HG03575 (cell line): ENCODE results near the gene COL3A1.

Source experiments
- ATAC-seq: cut with Tn5 transposase; IDR thresholded peaks from one replicate; pipeline ENCODE4 v1.9.1; 2021; ENCODE audit not compliant: unreplicated experiment, insufficient number of reproducible peaks, low FRiP score; ENCODE audit errors: extremely low read depth

COL3A1 gene

GRCh38 chr2:188971432-188971861, 2.7 kb upstream of the COL3A1 start:
- ATAC-seq: no peak

GRCh38 chr2:188973641-188974040, 532 bp upstream of the COL3A1 start:
- ATAC-seq: no peak

- no peak for ATAC-seq
Observed at GRCh38 chr2:188975497-188976102, 1.4 kb downstream of the COL3A1 start.

- ATAC-seq: no peak
Observed at GRCh38 chr2:188976545-188977268, 2.5 kb downstream of the COL3A1 start.

- ATAC-seq: no peak
Observed at GRCh38 chr2:188977317-188977716, 3.1 kb downstream of the COL3A1 start.

GRCh38 chr2:188978291-188979081, 4.3 kb downstream of the COL3A1 start:
- peak; percentile 63 for ATAC-seq

GRCh38 chr2:188979187-188980114, 5.3 kb downstream of the COL3A1 start:
- no peak for ATAC-seq

- ATAC-seq: no peak
Observed at GRCh38 chr2:188983427-188984064, 9.4 kb downstream of the COL3A1 start.

GRCh38 chr2:188984065-188984491, 9.9 kb downstream of the COL3A1 start:
- no peak for ATAC-seq

GRCh38 chr2:188984680-188985079, 10.5 kb downstream of the COL3A1 start:
- no peak for ATAC-seq

- no peak for ATAC-seq
Observed at GRCh38 chr2:188986839-188987238, 12.7 kb downstream of the COL3A1 start.

GRCh38 chr2:188993247-188993646, 19.1 kb downstream of the COL3A1 start:
- no peak for ATAC-seq

- no peak for ATAC-seq
Observed at GRCh38 chr2:188997263-188997662, 23.1 kb downstream of the COL3A1 start.

GRCh38 chr2:189000221-189000620, 26.0 kb downstream of the COL3A1 start:
- ATAC-seq: no peak

GRCh38 chr2:189002079-189002478, 27.9 kb downstream of the COL3A1 start:
- ATAC-seq: no peak

- no peak for ATAC-seq
Observed at GRCh38 chr2:189008555-189009262, 34.5 kb downstream of the COL3A1 start.

- no peak for ATAC-seq
Observed at GRCh38 chr2:189010536-189010935, 36.4 kb downstream of the COL3A1 start.

GRCh38 chr2:189012351-189012750, 38.2 kb downstream of the COL3A1 start:
- ATAC-seq: no peak
